NCI-H345 treated with DMSO at 0.1 percent for 48 hours (cell line): Measurements from ENCODE around the gene C3orf49.

Experiments used
- DNase-seq: peaks from one replicate; lab custom pipeline; 2025; ENCODE audit not compliant: unreplicated experiment; lab: John Stamatoyannopoulos, UW

The C3orf49 gene

GRCh38 chr3:63878394-63879060 lies 59.4 kb downstream of the C3orf49 start:
- no peak for DNase-seq

- DNase-seq: no peak
These were observed 61.6 kb downstream of the C3orf49 start for GRCh38 chr3:63880653-63881052.

- DNase-seq: no peak
These were observed 67.8 kb downstream of the C3orf49 start for GRCh38 chr3:63886858-63887257.

- DNase-seq: no peak
These were observed 72.4 kb downstream of the C3orf49 start for GRCh38 chr3:63891518-63891917.

GRCh38 chr3:63892773-63893352 lies 73.8 kb downstream of the C3orf49 start:
- DNase-seq: no peak

- no peak for DNase-seq
These were observed 76.5 kb downstream of the C3orf49 start for GRCh38 chr3:63895422-63896189.

- no peak for DNase-seq
These were observed 77.4 kb downstream of the C3orf49 start for GRCh38 chr3:63896332-63897030.
